Erythroblast (primary cell): Measurements from ENCODE around the gene RAB3D.
"Not testable (repeated sequence)": the region's sequence is repeated elsewhere in the genome, so short reads cannot be mapped to it uniquely, and the experiment has no call there.

Experiments
- DNase-seq, 2 experiments: peaks; one replicate each; lab custom pipeline; 2025; lab: John Stamatoyannopoulos, UW
- GATA1 ChIP-seq: IDR thresholded peaks from 2 replicates; pipeline ENCODE4 v1.6.1; 2011; ENCODE audit warnings: low read depth, mild to moderate bottlenecking, control low read depth, low read length, moderate library complexity
- POLR2A ChIP-seq: IDR thresholded peaks from 2 replicates; pipeline ENCODE4 v1.6.1; 2011; ENCODE audit warnings: mild to moderate bottlenecking, low read length

The RAB3D gene

GRCh38 chr19:11338121-11338520 is 1.3 kb downstream of the RAB3D start:
- TF ChIP-seq POLR2A (no peak), GATA1 (no peak)
- DNase-seq = no peak

GRCh38 chr19:11337080-11337479 is 2.4 kb downstream of the RAB3D start:
- DNase-seq = no peak
- no peak for TF ChIP-seq GATA1
- no peak for TF ChIP-seq POLR2A

GRCh38 chr19:11335449-11336146 is 3.9 kb downstream of the RAB3D start:
- DNase-seq = no peak
- TF ChIP-seq POLR2A (no peak), GATA1 (no peak)

GRCh38 chr19:11333838-11334237 is 5.6 kb downstream of the RAB3D start:
- not testable (repeated sequence) for DNase-seq

- DNase-seq = no peak
- no peak for TF ChIP-seq POLR2A
- no peak for TF ChIP-seq GATA1
These were observed 6.6 kb downstream of the RAB3D start for GRCh38 chr19:11332822-11333221.

GRCh38 chr19:11331502-11331901 is 8.0 kb downstream of the RAB3D start:
- TF ChIP-seq GATA1 (no peak), POLR2A (no peak)
- DNase-seq = no peak

GRCh38 chr19:11330127-11330526 is 9.3 kb downstream of the RAB3D start:
- TF ChIP-seq POLR2A (no peak), GATA1 (no peak)
- DNase-seq = no peak

- no peak for DNase-seq
- TF ChIP-seq GATA1 (no peak), POLR2A (no peak)
These were observed 13.9 kb downstream of the RAB3D start for GRCh38 chr19:11325544-11325943.

- TF ChIP-seq GATA1 (no peak), POLR2A (no peak)
These were observed 14.6 kb downstream of the RAB3D start for GRCh38 chr19:11324748-11325389.

GRCh38 chr19:11324079-11324661 is 15.3 kb downstream of the RAB3D start:
- TF ChIP-seq POLR2A = no peak
- TF ChIP-seq GATA1 = no peak

More at GRCh38 chr19:11324748-11325389, 14.6 kb downstream of the RAB3D start:
- DNase-seq = no peak

GRCh38 chr19:11323601-11324078 is 15.8 kb downstream of the RAB3D start:
- no peak for TF ChIP-seq POLR2A
- no peak for TF ChIP-seq GATA1
- no peak for DNase-seq

More at GRCh38 chr19:11324079-11324661, 15.3 kb downstream of the RAB3D start:
- no peak for DNase-seq

GRCh38 chr19:11322269-11323024 is 17.0 kb downstream of the RAB3D start:
- no peak for TF ChIP-seq POLR2A
- DNase-seq = no peak

GRCh38 chr19:11321191-11322126 is 18.0 kb downstream of the RAB3D start:
- TF ChIP-seq POLR2A (no peak), GATA1 (no peak)
- no peak for DNase-seq

GRCh38 chr19:11320278-11320995 is 19.0 kb downstream of the RAB3D start:
- DNase-seq = not testable (repeated sequence)
